GDM1 (cell line): ENCODE data around the gene GNB5.
"Not testable (repeated sequence)": the region's sequence is repeated elsewhere in the genome, so short reads cannot be mapped to it uniquely, and the experiment has no call there.

Source experiments
- DNase-seq: peaks from one replicate; lab custom pipeline; 2025; lab: John Stamatoyannopoulos, UW

GNB5 gene

DNA sequence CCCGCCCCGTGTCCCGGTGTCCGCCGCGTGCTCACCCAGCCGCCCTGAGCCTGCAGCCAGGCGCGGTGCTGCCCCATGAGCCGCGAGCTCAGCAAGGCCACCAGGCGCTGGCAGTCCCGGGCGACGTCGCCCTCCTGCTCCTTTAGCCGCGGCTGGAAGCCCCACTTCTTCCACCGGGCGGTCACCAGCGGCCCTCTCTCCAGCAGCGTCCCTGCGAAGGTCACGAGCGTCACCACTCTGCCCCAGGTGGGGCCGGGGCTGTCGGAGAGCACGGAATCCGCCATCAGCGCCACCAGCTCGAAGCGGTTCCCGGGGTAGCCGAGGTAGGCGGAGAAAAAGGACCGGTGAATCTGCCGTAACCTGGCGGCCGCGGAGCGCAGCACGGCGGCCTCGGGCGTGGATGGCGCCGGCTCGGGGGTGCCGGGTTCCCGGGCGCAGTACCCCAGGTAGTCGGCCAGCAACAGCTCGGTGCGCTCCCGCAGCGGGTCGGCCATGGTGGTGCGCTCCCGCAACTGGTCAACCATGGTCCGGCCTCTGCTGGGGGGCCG lies 78.9 kb downstream of the GNB5 start:
- no peak for DNase-seq

DNA sequence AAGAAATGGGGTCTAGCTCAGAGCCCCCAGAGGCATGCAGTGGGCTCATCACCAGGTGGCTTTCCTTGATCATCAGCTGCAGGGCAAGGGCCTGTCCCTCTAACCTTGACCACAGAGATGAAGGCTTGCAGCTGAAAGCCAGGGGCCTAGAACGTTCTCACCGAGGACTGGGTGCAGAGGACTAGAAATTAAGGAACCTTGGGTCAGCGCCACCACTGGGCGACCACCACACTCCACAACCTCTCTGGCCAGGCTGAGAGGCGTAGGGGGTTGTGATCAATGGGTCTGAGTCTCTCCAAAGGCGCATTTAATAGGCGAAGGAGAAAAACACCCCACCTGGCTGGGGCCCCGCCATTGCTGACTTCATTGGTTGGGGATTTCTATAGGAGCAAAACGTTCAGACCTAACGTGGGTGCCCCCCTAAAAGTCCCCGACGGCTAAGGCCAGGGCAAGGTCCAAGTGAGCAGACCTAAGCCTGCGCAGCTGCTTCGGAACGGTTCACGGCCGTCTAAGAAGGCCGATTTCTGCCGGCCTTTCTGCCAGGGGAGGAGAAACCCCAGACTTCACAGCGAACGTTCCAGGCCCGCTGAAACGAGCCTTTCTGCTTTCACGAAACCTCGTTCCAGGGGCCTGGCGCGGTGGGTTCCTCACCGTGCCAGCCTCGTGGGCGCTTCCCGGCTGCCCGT lies 79.5 kb downstream of the GNB5 start:
- DNase-seq: no peak

GRCh38 chr15:52109559-52110451 lies 81.4 kb downstream of the GNB5 start:
- no peak for DNase-seq

GRCh38 chr15:52107238-52107637 lies 84.0 kb downstream of the GNB5 start:
- no peak for DNase-seq

GRCh38 chr15:52106641-52107040 lies 84.6 kb downstream of the GNB5 start:
- no peak for DNase-seq

- DNase-seq: no peak
Measured at GRCh38 chr15:52105846-52106245, 85.3 kb downstream of the GNB5 start.

GRCh38 chr15:52104532-52105004 lies 86.6 kb downstream of the GNB5 start:
- DNase-seq: no peak

GRCh38 chr15:52103217-52104207 lies 87.7 kb downstream of the GNB5 start:
- DNase-seq: no peak

DNA sequence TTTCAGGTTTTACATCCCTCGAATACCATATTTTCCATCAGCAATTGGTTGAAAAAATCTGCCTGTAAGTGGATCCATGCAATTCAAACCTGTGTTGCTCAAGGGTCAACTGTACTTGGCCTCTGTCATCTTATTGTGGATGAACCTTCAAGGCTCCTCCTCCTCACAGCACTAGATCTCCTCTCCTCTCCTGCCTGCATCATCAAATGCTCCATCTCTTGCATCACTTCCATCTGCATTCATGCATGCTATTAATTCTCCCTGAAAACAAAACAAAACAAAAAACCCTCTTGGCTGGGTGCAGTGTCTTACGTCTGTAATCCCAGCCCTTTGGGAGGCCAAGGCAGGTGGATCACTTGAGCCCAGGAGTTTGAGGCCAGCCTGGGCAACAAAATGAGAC lies 88.7 kb downstream of the GNB5 start:
- no peak for DNase-seq

- no peak for DNase-seq
Measured at GRCh38 chr15:52101542-52102323, 89.5 kb downstream of the GNB5 start.

DNA sequence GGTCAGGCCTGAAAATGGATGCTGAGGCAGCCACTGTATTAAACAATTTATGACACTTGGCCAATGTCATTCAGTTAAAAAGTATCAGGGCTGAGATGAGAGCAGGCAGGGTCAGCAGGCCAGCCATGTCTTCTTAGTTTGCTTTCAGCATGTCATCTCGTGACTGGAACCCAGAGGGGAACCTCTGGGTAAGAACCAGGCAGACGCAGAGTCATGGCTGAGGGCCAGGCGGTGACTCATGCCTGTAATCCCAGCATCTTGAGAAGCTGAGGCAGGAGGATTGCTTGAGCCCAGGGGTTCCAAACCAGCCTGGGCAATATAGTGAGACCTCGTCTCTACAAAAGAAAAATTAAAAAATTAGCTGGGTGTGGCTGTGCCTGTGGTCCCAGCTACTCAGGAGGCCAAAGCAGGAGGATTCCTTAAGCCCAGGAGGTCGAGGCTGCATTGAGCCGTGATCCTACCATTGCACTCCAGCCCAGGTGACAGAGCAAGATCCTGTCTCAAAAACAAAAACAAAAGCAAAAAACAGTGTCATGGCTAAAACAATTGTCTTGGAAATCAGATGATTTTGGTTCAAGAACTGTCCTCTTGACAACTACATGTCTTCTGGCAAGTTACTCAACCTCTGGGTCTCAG lies 90.3 kb downstream of the GNB5 start:
- no peak for DNase-seq

- DNase-seq: no peak
Measured at GRCh38 chr15:52099651-52100272, 91.4 kb downstream of the GNB5 start.

GRCh38 chr15:52098323-52098722 lies 92.9 kb downstream of the GNB5 start:
- DNase-seq: no peak

GRCh38 chr15:52097180-52097579 lies 94.0 kb downstream of the GNB5 start:
- no peak for DNase-seq

DNA sequence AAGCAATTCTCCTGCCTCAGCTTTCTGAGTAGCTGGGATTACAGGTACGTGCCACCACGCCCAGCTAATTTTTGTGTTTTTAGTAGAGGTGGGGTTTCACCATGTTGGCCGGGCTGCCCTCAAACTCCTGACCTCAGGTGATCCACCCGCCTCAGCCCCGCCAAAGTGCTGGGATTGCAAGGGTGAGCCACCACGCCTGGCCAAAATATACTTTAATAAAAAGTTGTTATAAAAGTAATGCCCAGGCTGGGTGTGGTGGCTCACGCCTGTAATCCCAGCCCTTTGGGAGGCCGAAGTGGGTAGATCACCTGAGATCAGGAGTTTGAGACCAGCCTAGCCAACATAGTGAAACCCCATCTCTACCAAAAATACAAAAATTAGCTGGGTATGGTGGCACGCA lies 94.7 kb downstream of the GNB5 start:
- not testable (repeated sequence) for DNase-seq

GRCh38 chr15:52095597-52096262 lies 95.5 kb downstream of the GNB5 start:
- no peak for DNase-seq

DNA sequence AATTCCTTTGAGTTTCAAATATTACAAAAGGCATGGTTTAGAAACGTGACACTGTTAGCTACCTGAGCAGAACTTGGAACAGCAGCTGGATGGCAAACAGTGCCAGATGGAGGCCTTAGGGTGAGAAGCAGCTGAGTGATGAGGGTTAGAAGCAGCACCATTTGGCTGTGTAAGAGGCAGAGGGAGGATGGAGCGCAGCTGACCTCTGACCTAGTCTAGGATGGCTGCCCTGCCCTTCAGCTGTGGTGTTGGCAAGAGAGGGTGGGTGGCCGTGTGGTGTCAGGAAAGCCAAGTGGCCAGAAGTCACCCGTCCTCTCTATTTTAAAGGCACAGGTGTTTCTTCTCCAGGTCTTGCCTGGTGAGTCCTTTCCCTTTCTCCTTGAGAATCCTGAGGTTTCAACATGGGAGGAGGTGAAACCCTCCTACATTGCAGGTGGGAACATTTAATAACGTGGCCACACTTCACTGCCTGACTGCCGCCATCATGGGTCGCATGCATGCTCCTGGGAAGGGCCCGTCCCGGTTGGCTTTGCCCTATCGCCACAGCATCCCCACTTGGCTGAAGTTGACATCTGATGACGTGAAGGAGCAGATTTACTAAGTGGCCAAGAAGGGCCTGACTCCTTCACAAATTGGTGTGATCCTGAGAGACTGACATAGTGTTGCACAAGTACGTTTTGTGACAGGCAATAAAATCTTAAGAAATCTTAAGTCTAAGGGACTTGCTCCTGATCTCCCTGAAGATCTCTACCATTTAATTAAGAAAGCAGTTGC lies 96.2 kb downstream of the GNB5 start:
- no peak for DNase-seq
